Activated CD8-positive, alpha-beta T cell treated with anti-CD3 and anti-CD28 coated beads for 36 hours (primary cell): ENCODE measurements around the gene BANP. TPM values are rescaled to one million over a fixed set of nuclear protein-coding genes. Genes with fewer than 3 reads are reported as not detected.
"Not testable (repeated sequence)": the region's sequence is repeated elsewhere in the genome, so short reads cannot be mapped to it uniquely, and the experiment has no call there.

ENCODE experiments used
- ATAC-seq: fragments of 200-7000 bp; cut with Tn5 transposase; one replicate; pipeline ENCODE4 v1.10.0; 2021; ENCODE audit warnings: mild to moderate bottlenecking, moderate library complexity
- CTCF ChIA-PET: fragments of 350-600 bp; sonication (Branson Sonifier 250); formaldehyde crosslinking; loops from one replicate; lab custom pipeline; 2021; ENCODE audit warnings: antibody characterized with exemption; lab: Charles Lee
- POLR2A ChIA-PET: fragments of 350-600 bp; sonication (Branson Sonifier 250); formaldehyde crosslinking; loops from one replicate; lab custom pipeline; 2021; ENCODE audit warnings: antibody characterized with exemption; lab: Charles Lee
- DNase-seq: peaks from one replicate; pipeline ENCODE4 v3.0.0-alpha.2; 2020
- H3K27ac Mint-ChIP-seq: one replicate; pipeline ENCODE4 v1.8.0; 2021; ENCODE audit warnings: mild to moderate bottlenecking, mixed read lengths
- H3K27me3 Mint-ChIP-seq: one replicate; pipeline ENCODE4 v1.8.0; 2021; ENCODE audit warnings: mixed read lengths
- H3K36me3 Mint-ChIP-seq: one replicate; pipeline ENCODE4 v1.8.0; 2021; ENCODE audit warnings: low read depth, mixed read lengths
- H3K4me1 Mint-ChIP-seq: one replicate; pipeline ENCODE4 v1.8.0; 2021; ENCODE audit warnings: low read depth, mixed read lengths
- H3K4me3 Mint-ChIP-seq: one replicate; pipeline ENCODE4 v1.8.0; 2021; ENCODE audit warnings: mild to moderate bottlenecking, moderate library complexity, mixed read lengths
- H3K9me3 Mint-ChIP-seq: one replicate; pipeline ENCODE4 v1.8.0; 2021; ENCODE audit warnings: mixed read lengths
- CTCF ChIP-seq: fragments of 200-600 bp; IDR thresholded peaks from one replicate; pipeline ENCODE4 v1.8.0; 2022; ENCODE audit warnings: antibody characterized with exemption, mild to moderate bottlenecking
- intact Hi-C: fragments of 100-400 bp; cut with micrococcal nuclease; formaldehyde crosslinking; loops from one replicate; pipeline ENCODE4 v1.10.0; 2022
- total RNA-seq, 2 experiments: library from RNA; stranded (reverse); gene quantifications; one replicate each; pipeline ENCODE4 v1.2.3, GENCODE V29; 2021

The BANP gene
- total RNA-seq, 2 experiments from 2014 or later = 32.1 to 36.1 TPM

DNA sequence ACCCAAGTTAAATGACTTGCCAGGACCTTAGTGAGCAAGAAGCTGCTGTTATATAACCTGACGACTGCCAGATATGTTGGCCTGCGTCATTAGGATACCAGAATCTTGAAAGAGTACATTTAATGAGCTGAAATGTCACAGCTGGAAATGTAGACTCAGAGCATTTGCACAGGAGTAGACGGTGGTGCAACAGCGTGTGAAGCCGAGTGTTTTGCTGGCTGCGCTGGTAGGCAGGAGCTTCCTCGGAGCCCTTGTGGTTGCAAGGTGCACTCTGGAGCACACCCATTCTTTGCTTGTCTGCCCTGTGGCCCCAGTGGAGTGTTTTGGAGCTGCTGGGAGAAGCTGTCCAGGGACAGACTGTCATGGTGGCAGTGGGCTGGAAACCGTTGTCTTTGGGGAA, 79.3 kb downstream of the BANP start:
- ATAC-seq = no peak
- intact Hi-C loops = no loop called here
- Mint-ChIP-seq H3K27ac (no peak overlapping the region), H3K27me3 (no peaks in the 10 kb centered on the region), H3K4me3 (no peak overlapping the region), H3K9me3 (no peaks in the 10 kb centered on the region), H3K36me3 (peaks cover 15% of the 10 kb centered on the region), H3K4me1 (peaks cover 4% of the 10 kb centered on the region)
- ChIA-PET POLR2A (no interaction called here), CTCF (no interaction called here)
- no peak for DNase-seq
- no peak for TF ChIP-seq CTCF

- H3K27me3 Mint-ChIP-seq, H3K9me3 Mint-ChIP-seq, ATAC-seq, H3K4me1 Mint-ChIP-seq, DNase-seq, CTCF ChIA-PET, H3K4me3 Mint-ChIP-seq, H3K27ac Mint-ChIP-seq, POLR2A ChIA-PET, intact Hi-C loops: not testable (repeated sequence)
- peaks cover 16% of the 10 kb centered on the region for H3K36me3 Mint-ChIP-seq
Measured at GRCh38 chr16:88030961-88031360, 79.7 kb downstream of the BANP start.

DNA sequence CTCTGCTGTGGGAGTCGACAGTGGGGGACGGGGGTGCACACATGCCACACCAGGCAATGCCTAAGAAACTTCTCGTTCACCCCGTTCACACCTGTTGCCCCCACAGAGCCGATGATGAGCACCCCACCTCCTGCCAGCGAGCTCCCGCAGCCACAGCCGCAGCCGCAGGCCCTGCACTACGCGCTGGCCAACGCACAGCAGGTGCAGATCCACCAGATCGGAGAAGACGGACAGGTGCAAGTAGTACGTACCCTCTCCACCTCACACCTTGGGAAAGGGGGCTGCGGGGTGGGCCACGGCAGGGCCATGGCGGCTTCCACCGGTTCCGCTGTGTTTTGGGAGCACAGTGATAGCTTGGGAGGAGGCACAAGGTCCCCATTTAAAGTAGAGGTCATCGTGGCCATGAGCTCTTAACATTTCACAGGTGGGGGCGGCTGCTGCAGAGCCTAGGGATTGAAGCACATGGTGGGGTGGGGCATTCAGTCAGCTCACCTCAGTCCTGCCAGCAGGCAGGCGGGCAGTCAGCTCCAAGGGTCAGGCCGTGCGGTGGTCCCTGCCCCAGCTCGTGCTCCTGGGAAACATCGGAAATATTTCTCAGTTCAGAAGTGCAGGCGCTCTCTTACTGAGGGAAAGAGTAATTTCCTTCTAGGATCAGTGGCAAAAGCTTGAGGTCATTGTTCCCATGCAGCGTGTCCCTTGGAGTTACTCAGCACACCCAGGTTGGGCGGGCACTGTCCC, 81.9 kb downstream of the BANP start:
- ATAC-seq, H3K9me3 Mint-ChIP-seq, H3K4me3 Mint-ChIP-seq, intact Hi-C loops, DNase-seq, H3K27me3 Mint-ChIP-seq, POLR2A ChIA-PET, H3K27ac Mint-ChIP-seq, H3K4me1 Mint-ChIP-seq, CTCF ChIA-PET: not testable (repeated sequence)
- H3K36me3 Mint-ChIP-seq = peaks cover 13% of the 10 kb centered on the region

DNA sequence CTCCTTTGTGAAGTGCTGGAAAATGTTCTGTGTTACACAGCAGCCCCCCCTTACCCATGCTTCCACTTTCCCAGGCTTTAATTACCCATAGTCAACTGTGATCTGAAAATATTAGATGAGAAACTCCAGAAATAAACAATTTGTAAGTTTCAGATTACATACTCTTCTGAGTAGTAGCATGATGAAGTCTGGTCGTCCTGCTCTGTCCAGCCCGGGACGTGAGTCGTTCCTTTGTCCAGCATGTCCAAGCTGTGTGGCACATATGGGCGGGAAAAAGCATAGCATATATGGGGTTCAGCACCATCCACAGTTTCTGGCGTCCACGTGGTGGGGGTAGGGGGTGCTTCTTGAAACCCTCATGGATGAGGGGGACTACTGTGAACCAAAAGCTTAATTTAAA, 83.5 kb downstream of the BANP start:
- DNase-seq (no peak), ATAC-seq (no peak)
- Mint-ChIP-seq H3K4me3 (no peak overlapping the region), H3K36me3 (peaks cover 16% of the 10 kb centered on the region), H3K4me1 (no peaks in the 10 kb centered on the region), H3K27ac (no peak overlapping the region), H3K9me3 (no peaks in the 10 kb centered on the region), H3K27me3 (no peaks in the 10 kb centered on the region)
- ChIA-PET POLR2A (no interaction called here), CTCF (no interaction called here)
- no peak for TF ChIP-seq CTCF
- intact Hi-C loops = no loop called here

- Mint-ChIP-seq H3K27ac (no peak overlapping the region), H3K4me1 (no peaks in the 10 kb centered on the region), H3K27me3 (no peaks in the 10 kb centered on the region), H3K9me3 (no peaks in the 10 kb centered on the region), H3K36me3 (peaks cover 16% of the 10 kb centered on the region), H3K4me3 (no peak overlapping the region)
- ATAC-seq (no peak), DNase-seq (no peak)
- intact Hi-C loops = no loop called here
- POLR2A ChIA-PET = no interaction called here
- no peak for TF ChIP-seq CTCF
- CTCF ChIA-PET = no interaction called here
Measured at GRCh38 chr16:88035292-88035691, 84.1 kb downstream of the BANP start.

DNA sequence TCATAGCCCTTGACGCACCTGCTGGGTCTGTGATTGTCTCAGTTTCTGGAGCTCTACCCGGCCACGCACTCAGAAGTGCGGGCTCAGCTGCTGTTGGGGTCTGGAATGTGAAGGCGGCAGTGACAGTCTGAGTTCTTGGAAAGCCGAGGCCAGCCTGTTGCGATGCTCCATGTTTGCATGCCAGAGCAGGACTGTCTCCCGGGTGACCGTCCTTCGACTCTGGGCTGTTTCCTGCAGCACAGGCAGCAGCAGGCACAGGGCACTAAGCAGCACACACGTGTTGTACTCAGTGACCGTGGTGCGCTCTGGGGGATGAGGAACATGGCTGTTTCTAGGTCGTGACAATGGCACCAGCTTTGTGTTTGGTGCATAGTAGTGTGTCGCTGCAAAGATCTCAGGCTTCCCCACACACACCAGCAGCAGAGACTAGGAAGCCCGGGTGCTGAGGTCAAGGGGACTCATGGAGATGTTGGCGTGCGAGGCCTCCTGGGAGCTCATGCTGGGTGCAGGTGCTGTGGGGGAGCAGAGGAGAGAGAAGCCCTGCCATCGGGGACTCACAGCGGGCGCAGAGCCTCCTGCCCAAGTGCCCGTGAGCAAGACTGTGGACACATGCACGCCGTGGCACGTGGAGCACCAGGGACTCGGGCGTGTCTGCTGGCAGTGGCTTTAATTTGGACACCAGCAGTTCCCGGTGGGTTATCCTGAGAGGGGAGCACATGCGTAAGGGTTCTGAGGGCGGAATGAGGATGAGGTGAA, 84.8 kb downstream of the BANP start:
- POLR2A ChIA-PET, H3K4me1 Mint-ChIP-seq, ATAC-seq, intact Hi-C loops, DNase-seq, H3K4me3 Mint-ChIP-seq, H3K9me3 Mint-ChIP-seq, CTCF ChIA-PET, H3K27me3 Mint-ChIP-seq, H3K27ac Mint-ChIP-seq: not testable (repeated sequence)
- H3K36me3 Mint-ChIP-seq = peaks cover 18% of the 10 kb centered on the region

- H3K4me1 Mint-ChIP-seq, H3K4me3 Mint-ChIP-seq, H3K27ac Mint-ChIP-seq, H3K27me3 Mint-ChIP-seq, intact Hi-C loops, H3K9me3 Mint-ChIP-seq, DNase-seq, POLR2A ChIA-PET, ATAC-seq, CTCF ChIA-PET: not testable (repeated sequence)
- peaks cover 18% of the 10 kb centered on the region for H3K36me3 Mint-ChIP-seq
Measured at GRCh38 chr16:88036640-88036996, 85.4 kb downstream of the BANP start.

GRCh38 chr16:88037359-88037758, 86.1 kb downstream of the BANP start:
- H3K4me1 Mint-ChIP-seq, CTCF ChIA-PET, POLR2A ChIA-PET, H3K27me3 Mint-ChIP-seq, ATAC-seq, H3K4me3 Mint-ChIP-seq, H3K9me3 Mint-ChIP-seq, DNase-seq, H3K27ac Mint-ChIP-seq, intact Hi-C loops: not testable (repeated sequence)
- H3K36me3 Mint-ChIP-seq = peaks cover 18% of the 10 kb centered on the region

GRCh38 chr16:88037876-88038525, 86.8 kb downstream of the BANP start:
- intact Hi-C loops, H3K4me1 Mint-ChIP-seq, H3K4me3 Mint-ChIP-seq, POLR2A ChIA-PET, CTCF ChIA-PET, H3K27me3 Mint-ChIP-seq, DNase-seq, ATAC-seq, H3K9me3 Mint-ChIP-seq, H3K27ac Mint-ChIP-seq: not testable (repeated sequence)
- H3K36me3 Mint-ChIP-seq = peaks cover 18% of the 10 kb centered on the region
